PC-9 (cell line): Measurements from ENCODE around the gene HNRNPAB.

Source experiments
- CTCF ChIP-seq: fragments of 200-600 bp; sonication (generic); conservative IDR thresholded peaks from 2 replicates; pipeline ENCODE4 v1.6.1; 2017; ENCODE audit warnings: mixed run types, antibody characterized with exemption, mild to moderate bottlenecking, moderate library complexity
- EZH2 ChIP-seq: fragments of 200-600 bp; sonication (generic); IDR thresholded peaks from 2 replicates; pipeline ENCODE4 v1.8.0; 2017; ENCODE audit warnings: antibody characterized with exemption, low read depth

GRCh38 chr5:178210073-178210535 is 5.8 kb downstream of the HNRNPAB start:
- no peak for TF ChIP-seq CTCF
- TF ChIP-seq EZH2, result no peak
